ENCODE results near the gene TBC1D1. TPM values are rescaled to one million over a fixed set of nuclear protein-coding genes. Genes with fewer than 3 reads are reported as not detected.

TBC1D1 gene
- total and polyA plus RNA-seq, 2 of the 8 experiments (the other 6 are each of a cell fraction or from before 2014, with no cell fraction given): 96.9 to 162 TPM

DNA sequence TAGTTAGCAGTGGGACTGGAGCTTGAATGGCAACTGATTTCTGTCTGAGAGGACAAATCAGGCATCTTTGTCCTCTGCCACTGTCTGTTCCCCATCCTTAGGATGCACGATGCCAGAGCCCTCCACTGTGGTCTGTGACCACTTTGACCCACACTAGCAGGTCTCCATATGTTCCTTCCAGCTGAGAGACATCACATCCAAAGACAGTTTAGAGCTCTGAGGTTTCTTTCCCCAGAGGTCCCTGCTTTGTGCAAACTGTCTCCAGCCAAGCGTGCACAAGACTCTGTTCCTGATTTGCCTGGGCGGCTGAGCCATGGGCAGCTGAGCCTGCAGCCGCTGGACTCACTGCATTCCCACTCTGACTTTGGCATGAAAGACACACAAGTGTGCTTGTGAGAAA lies 167.3 kb downstream of the TBC1D1 start (continued):
- TF ChIP-seq POU5F1 (IDR thresholded peaks at IDR 0.05; ENCODE audit: low read depth, low read length): no peak
